GM06990 (cell line): Measurements from ENCODE around the gene TPMT.

ENCODE experiments used
- DNase-seq: peaks from one replicate; pipeline ENCODE4 v3.0.0-alpha.2; 2011; ENCODE audit not compliant: insufficient read length; ENCODE audit errors: extremely low read depth
- H3K27me3 ChIP-seq: replicated peaks from 2 replicates; pipeline ENCODE4 v1.6.0; 2011; ENCODE audit warnings: low read length; ENCODE audit not compliant: control insufficient read depth, insufficient read depth
- H3K36me3 ChIP-seq: 2 replicates; pipeline ENCODE4 v1.5.1; 2011; ENCODE audit warnings: low read length; ENCODE audit not compliant: control insufficient read depth, insufficient read depth
- H3K4me3 ChIP-seq: replicated peaks from 2 replicates; pipeline ENCODE4 v1.5.1; 2011; ENCODE audit warnings: low read depth, mild to moderate bottlenecking, control low read depth, low read length
- CTCF ChIP-seq: IDR thresholded peaks from 2 replicates; pipeline ENCODE4 v1.5.1; 2011; ENCODE audit warnings: low read length, control low read depth, mild to moderate bottlenecking, inconsistent platforms; ENCODE audit not compliant: insufficient read depth, poor library complexity, severe bottlenecking

Gene TPMT

GRCh38 chr6:18147616-18148015 lies 7.3 kb downstream of the TPMT start:
- no peak for TF ChIP-seq CTCF
- H3K4me3 ChIP-seq, result no peak overlapping the region
- no peaks in the 10 kb centered on the region for H3K27me3 ChIP-seq
- no peak for DNase-seq
- H3K36me3 ChIP-seq, result no peaks in the 10 kb centered on the region

DNA sequence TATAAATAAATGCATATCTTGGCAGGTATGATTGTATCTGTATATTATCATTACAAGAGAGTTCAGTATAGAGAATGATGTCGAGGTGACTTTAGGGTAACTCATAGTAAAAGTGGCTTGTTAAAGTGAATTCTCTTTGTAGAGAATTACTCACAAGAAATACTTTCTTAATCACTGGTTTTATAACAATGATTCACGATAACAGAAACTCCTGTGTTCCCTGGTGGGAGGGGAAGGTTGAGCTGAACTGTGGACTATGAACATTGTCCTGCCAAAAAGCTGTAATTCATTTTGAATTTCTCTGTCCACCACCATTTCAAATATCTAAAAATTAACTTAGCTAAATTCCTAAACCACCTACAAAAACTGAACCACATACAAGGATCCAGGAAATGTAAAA lies 7.7 kb downstream of the TPMT start:
- no peak overlapping the region for H3K4me3 ChIP-seq
- no peaks in the 10 kb centered on the region for H3K36me3 ChIP-seq
- no peaks in the 10 kb centered on the region for H3K27me3 ChIP-seq
- DNase-seq, result no peak
- no peak for TF ChIP-seq CTCF

DNA sequence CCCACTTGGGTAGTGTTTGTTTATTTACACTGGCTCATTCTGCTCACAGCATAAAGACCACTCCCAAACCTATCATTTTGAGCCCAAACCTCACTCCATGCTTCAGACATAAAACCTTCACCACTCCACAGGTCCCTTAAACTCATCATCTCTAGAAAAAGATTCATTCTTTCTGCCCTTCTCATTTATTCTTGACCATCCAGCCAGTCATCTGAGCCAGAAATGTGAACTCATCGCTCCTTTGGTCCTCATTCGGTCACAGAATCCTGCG lies 12.4 kb downstream of the TPMT start:
- Histone ChIP-seq H3K4me3 (no peak overlapping the region), H3K27me3 (no peaks in the 10 kb centered on the region), H3K36me3 (no peaks in the 10 kb centered on the region)
- no peak for DNase-seq
- no peak for TF ChIP-seq CTCF

DNA sequence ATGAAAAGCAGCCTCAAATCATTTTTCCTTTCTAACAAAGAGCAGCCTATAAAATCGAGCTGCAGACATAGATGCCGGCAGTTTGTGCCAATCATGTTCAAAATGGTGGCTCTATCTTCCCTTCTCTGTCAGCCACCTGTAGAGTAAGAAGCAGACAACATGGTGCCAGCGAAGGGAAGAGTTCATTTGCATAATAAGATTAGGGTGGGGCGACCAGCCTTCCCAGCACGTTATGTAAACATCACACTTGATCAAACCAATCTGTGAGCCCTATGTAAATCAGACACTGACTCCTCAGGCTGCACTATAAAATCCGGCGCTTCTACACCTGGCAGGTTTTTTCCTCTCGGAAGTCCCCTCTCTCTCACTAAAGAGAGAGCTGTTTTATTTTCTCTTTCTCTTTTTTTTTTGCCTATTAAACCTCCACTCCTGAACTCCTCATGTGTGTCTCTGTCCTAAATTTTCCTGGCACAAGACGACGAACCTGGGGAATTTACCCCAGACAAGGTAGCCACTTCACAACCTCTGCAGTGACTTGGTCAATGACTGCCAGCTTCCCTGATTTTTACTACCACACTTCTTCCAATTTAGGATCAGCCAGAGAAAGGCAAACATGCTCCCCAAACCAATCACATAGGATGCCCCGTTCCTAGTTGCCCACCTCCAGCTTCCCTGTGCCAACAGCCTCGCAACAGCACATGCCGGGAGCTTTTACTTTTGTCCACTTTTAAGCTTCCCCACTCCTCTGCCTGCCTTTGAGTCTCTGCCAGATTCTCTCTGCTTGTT lies 12.9 kb downstream of the TPMT start:
- no peaks in the 10 kb centered on the region for H3K27me3 ChIP-seq
- TF ChIP-seq CTCF, result no peak
- H3K36me3 ChIP-seq, result no peaks in the 10 kb centered on the region
- no peak overlapping the region for H3K4me3 ChIP-seq
- DNase-seq, result no peak

DNA sequence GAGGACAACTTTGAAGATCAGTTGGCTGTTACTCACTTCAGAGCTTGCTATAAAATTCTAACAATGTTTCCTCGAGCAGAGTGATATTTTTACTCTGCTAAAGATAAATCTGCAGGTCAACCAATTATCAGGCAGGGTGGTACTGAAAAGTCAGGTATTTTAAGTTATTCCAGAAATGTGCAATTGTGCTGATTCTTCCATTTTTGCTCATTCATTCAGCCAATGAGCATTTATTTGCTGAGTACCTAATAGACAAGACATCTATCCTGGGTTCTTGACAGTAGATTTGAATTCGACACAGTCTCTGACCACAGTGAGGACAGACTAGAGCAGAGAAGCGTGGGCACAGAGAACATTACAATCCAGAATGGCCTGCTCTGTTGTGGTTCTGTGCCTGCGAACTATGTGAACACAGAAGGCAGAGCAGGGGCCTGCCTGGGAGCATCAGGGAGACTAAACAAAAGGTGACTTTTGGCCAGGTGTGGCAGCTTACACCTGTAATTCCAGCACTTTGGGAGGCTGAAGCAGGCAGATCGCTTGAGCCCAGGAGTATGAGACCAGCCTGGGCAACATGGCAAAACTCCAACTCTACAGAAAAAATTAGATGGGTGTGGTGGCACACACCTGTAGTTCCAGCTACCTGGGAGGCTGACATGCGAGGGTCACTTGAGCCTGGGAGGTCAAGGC lies 14.8 kb downstream of the TPMT start:
- no peak overlapping the region for H3K4me3 ChIP-seq

More for the DNA sequence above, 14.8 kb downstream of the TPMT start:
- H3K36me3 ChIP-seq, result no peaks in the 10 kb centered on the region
- TF ChIP-seq CTCF, result no peak
- no peaks in the 10 kb centered on the region for H3K27me3 ChIP-seq
- DNase-seq, result no peak
